Stomach (tissue), 9 donors: ENCODE measurements around the gene STX1A. TPM values are rescaled to one million over a fixed set of nuclear protein-coding genes. Genes with fewer than 3 reads are reported as not detected.

Experiments used
- DNase-seq, 2 donors: peaks; one replicate each; pipeline versions ENCODE4 v3.0.0 to v3.0.0-alpha.2; 2013 to 2019
- H3K27ac ChIP-seq, 5 donors: fragments of 200-600 bp in 4 of 5; sonication (generic) in 4 of 5; one replicate each; pipeline ENCODE4 v1.5.1; 2013 to 2019; ENCODE audit warnings: mild to moderate bottlenecking in 1 of 5, moderate library complexity in 1 of 5
- H3K27me3 ChIP-seq, 3 donors: fragments of 200-600 bp; sonication (generic); one replicate each; pipeline ENCODE4 v1.5.1; 2017 to 2019; ENCODE audit warnings: mixed run types in 1 of 3
- H3K36me3 ChIP-seq, 4 donors: fragments of 200-600 bp; sonication (generic); 1 replicate in 3 of 4; 2 replicates in 1 of 4; pipeline ENCODE4 v1.5.1; 2016 to 2019
- H3K4me1 ChIP-seq, 4 donors: fragments of 200-600 bp; sonication (generic); one replicate each; pipeline ENCODE4 v1.5.1; 2016 to 2019
- H3K4me3 ChIP-seq, 4 donors: fragments of 200-600 bp; sonication (generic) in 3 of 4; one replicate each; pipeline ENCODE4 v1.5.1; 2016 to 2019; ENCODE audit warnings: mild to moderate bottlenecking in 1 of 4
- H3K9me3 ChIP-seq, 4 donors: fragments of 200-600 bp; sonication (generic); one replicate each; pipeline ENCODE4 v1.5.1; 2016 to 2019
- CTCF ChIP-seq, 7 experiments: fragments of 450-650 bp in 4 of 7; fragments of 200-600 bp in 3 of 7; sonication (generic) in 3 of 7; IDR thresholded peaks; one replicate each; pipeline ENCODE4 v1.5.1; 2016 to 2019; ENCODE audit warnings: antibody characterized with exemption in 7 of 7, control low read depth in 2 of 7, mild to moderate bottlenecking in 1 of 7
- EP300 ChIP-seq: sonication (generic); formaldehyde crosslinking; IDR thresholded peaks from one replicate; pipeline ENCODE4 v1.6.1; 2017; ENCODE audit warnings: antibody characterized with exemption
- POLR2A ChIP-seq, 4 donors: fragments of 450-650 bp; IDR thresholded peaks; one replicate each; pipeline ENCODE4 v1.6.1; 2016; ENCODE audit warnings: antibody characterized with exemption in 4 of 4, control low read depth in 2 of 4, mild to moderate bottlenecking in 1 of 4, moderate library complexity in 1 of 4
- POLR2AphosphoS5 ChIP-seq, 3 donors: sonication (generic); formaldehyde crosslinking; IDR thresholded peaks; one replicate each; pipeline ENCODE4 v1.6.1; 2016; ENCODE audit warnings: antibody characterized with exemption in 3 of 3
- WGBS, 5 donors: extraction: QIAGEN DNeasy Blood & Tissue Kit in 3 of 5; methylation state at CpG; one replicate each; pipeline versions ENCODE4 v1.1.5 to v1.1.7; 2013 to 2018; 5-methylcytosine and 5-hydroxymethylcytosine counted together
- intact Hi-C: fragments of 100-400 bp; cut with DNase I; formaldehyde crosslinking; loops from one replicate; pipeline ENCODE4 v1.15.1; 2023; ENCODE audit warnings: low total_unique reads
- polyA plus RNA-seq, 3 donors: library from polyadenylated mRNA; stranded (reverse); fragments of 200-250 nt; gene quantifications; one replicate each; pipeline ENCODE4 v1.2.3, GENCODE V29; 2013
- total RNA-seq, 5 donors: library from RNA; depleted of rRNA; stranded (reverse); fragments of >200 nt; gene quantifications; one replicate each; pipeline versions ENCODE4 v1.1.0 to v1.2.3, GENCODE V29; 2014 to 2016
- donor health status: healthy with polysubstance abuse.
- donor health status: Bipolar disorder and iron deficiency.
- donor health status: healthy.

Gene STX1A
- total and polyA plus RNA-seq, 8 donors: 1.1 to 57.2 (median 4.2) TPM; not detected in 1

GRCh38 chr7:73740212-73740611 is 20.7 kb upstream of the STX1A start:
- no peak overlapping the region for H3K4me3 ChIP-seq
- intact Hi-C loops: no loop called here
- no peaks in the 10 kb centered on the region for H3K9me3 ChIP-seq
- H3K27ac ChIP-seq: peak overlapping the region in 4 of 5 donors; percentile 39 to 97 (median 94)
- 84 to 94% (median 91%) methylated on average over 7 of the region's 7 CpGs for WGBS, 5 donors
- no peak for TF ChIP-seq CTCF (IDR thresholded peaks at IDR 0.05)
- no peak for TF ChIP-seq EP300
- TF ChIP-seq POLR2A (IDR thresholded peaks at IDR 0.05): no peak
- no peak for TF ChIP-seq POLR2AphosphoS5 (IDR thresholded peaks at IDR 0.05)
- no peaks in the 10 kb centered on the region for H3K27me3 ChIP-seq
- H3K36me3 ChIP-seq: peaks cover 4 to 26% (median 22%) of the 10 kb centered on the region in 4 donors
- H3K4me1 ChIP-seq: peaks cover 19 to 46% (median 40%) of the 10 kb centered on the region in 4 donors
- no peak for DNase-seq

- peaks cover 4 to 26% (median 22%) of the 10 kb centered on the region in 4 donors for H3K36me3 ChIP-seq
- no peaks in the 10 kb centered on the region for H3K27me3 ChIP-seq
- H3K9me3 ChIP-seq: no peaks in the 10 kb centered on the region
- peak overlapping the region; percentile 83 to 97 (median 94) for H3K27ac ChIP-seq
- no peak for TF ChIP-seq CTCF (IDR thresholded peaks at IDR 0.05)
- TF ChIP-seq POLR2AphosphoS5 (IDR thresholded peaks at IDR 0.05): no peak
- TF ChIP-seq EP300: no peak
- TF ChIP-seq POLR2A (IDR thresholded peaks at IDR 0.05): no peak
- H3K4me3 ChIP-seq: peak overlapping the region; percentile 81 to 92 (median 81)
- H3K4me1 ChIP-seq: peaks cover 19 to 50% (median 40%) of the 10 kb centered on the region in 4 donors
- intact Hi-C loops: no loop called here
- no peak for DNase-seq
- WGBS, 5 donors: 44 to 63% (median 51%) methylated on average over 11 to 13 of the region's 13 CpGs
Measured at GRCh38 chr7:73739387-73739767, 19.9 kb upstream of the STX1A start.

- 0 to 1% (median 1%) methylated on average over 19 to 83 of the region's 84 CpGs for WGBS, 5 donors
- H3K4me3 ChIP-seq: peak within 1 kb of the TSS; percentile 81 to 92 (median 81)
- H3K9me3 ChIP-seq: no peaks in the 10 kb centered on the region
- H3K27ac ChIP-seq: peak within 1 kb of the TSS; percentile 92 to 97 (median 94)
- peak; percentile 98 to 99 for DNase-seq
- peaks cover 4 to 26% (median 22%) of the 10 kb centered on the region in 4 donors for H3K36me3 ChIP-seq
- H3K27me3 ChIP-seq: no peaks in the 10 kb centered on the region
- intact Hi-C loops: no loop called here
- TF ChIP-seq POLR2AphosphoS5 (IDR thresholded peaks at IDR 0.05) (peak; percentile 89 to 99 (median 98)), POLR2A (IDR thresholded peaks at IDR 0.05) (peak in 2 of 4 donors; percentile 73 to 94), EP300 (no peak)
- peaks cover 19 to 50% (median 40%) of the 10 kb centered on the region in 4 donors for H3K4me1 ChIP-seq
Measured at GRCh38 chr7:73738612-73739386, 19.3 kb upstream of the STX1A start, which contains the start of gene ABHD11. TSS of gene ABHD11 (minus strand) at chr7:73738802. CDS start at chr7:73738770, 32 bp downstream.

- no peaks in the 10 kb centered on the region for H3K9me3 ChIP-seq
- H3K27ac ChIP-seq: peak overlapping the region; percentile 92 to 97 (median 94)
- TF ChIP-seq CTCF (IDR thresholded peaks at IDR 0.05): no peak
- TF ChIP-seq POLR2AphosphoS5 (IDR thresholded peaks at IDR 0.05): no peak
- no peak for TF ChIP-seq POLR2A (IDR thresholded peaks at IDR 0.05)
- no peak for TF ChIP-seq EP300
- peak overlapping the region; percentile 81 to 92 (median 81) for H3K4me3 ChIP-seq
- peaks cover 4 to 26% (median 22%) of the 10 kb centered on the region in 4 donors for H3K36me3 ChIP-seq
- H3K4me1 ChIP-seq: peaks cover 19 to 45% (median 36%) of the 10 kb centered on the region in 4 donors
- intact Hi-C loops: no loop called here
- H3K27me3 ChIP-seq: no peaks in the 10 kb centered on the region
- WGBS, 5 donors: 0 to 1% (median 1%) methylated on average over 18 to 24 of the region's 24 CpGs
- peak; percentile 59 to 84 for DNase-seq
Measured at GRCh38 chr7:73738220-73738611, 18.7 kb upstream of the STX1A start.
